Measurements from ENCODE around the gene NOL4L. TPM values are rescaled to one million over a fixed set of nuclear protein-coding genes. Genes with fewer than 3 reads are reported as not detected.

The NOL4L gene
- total RNA-seq, 2 experiments from 2014 or later = 53.1 to 55.6 TPM

- H3K27ac Mint-ChIP-seq = peak overlapping the region; percentile 99
- H3K36me3 Mint-ChIP-seq (ENCODE audit: low read depth) = peaks cover 32% of the 10 kb centered on the region
- Histone ChIP-seq H3K36me3 (ENCODE audit: insufficient read depth, low read length) (peaks cover 31% of the 10 kb centered on the region), H3K4me3 (ENCODE audit: low read length) (no peak overlapping the region), H3K27me3 (ENCODE audit: control insufficient read depth in 1 of 2, insufficient read depth in 2 of 2, low read length in 2 of 2) (no peaks in the 10 kb centered on the region), H3K4me1 (ENCODE audit: insufficient read depth, low read length) (peaks cover 90% of the 10 kb centered on the region), H3K27ac (ENCODE audit: low read depth in 1 of 2, low read length in 2 of 2) (peak overlapping the region; percentile 72 to 74), H3K9me3 (ENCODE audit: control insufficient read depth in 1 of 2, insufficient read depth in 1 of 2, low read length in 2 of 2) (no peaks in the 10 kb centered on the region)
- POLR2A ChIA-PET = interaction anchor here (0.8 to 9.6 kb wide), 6 partner anchors 10 to 53 kb away, joined by 3 to 314 read pairs (median 4); no protein-coding TSS in a partner anchor
- no peak for TF ChIP-seq CTCF (IDR thresholded peaks at IDR 0.05)
- ATAC-seq (ENCODE audit: poor library complexity) (no peak), DNase-seq (peak in 2 of 14 experiments; percentile 33 to 40)
- H3K4me1 Mint-ChIP-seq (ENCODE audit: low read depth) = peaks cover 88% of the 10 kb centered on the region
- no peaks in the 10 kb centered on the region for H3K27me3 Mint-ChIP-seq
- peak overlapping the region; percentile 68 for H3K4me3 Mint-ChIP-seq
- intact Hi-C loops (cut with DNase I, micrococcal nuclease) = loop anchor here in 1 of 2 experiments (10.0 kb wide), 1 partner anchor 247 kb away; no protein-coding TSS in a partner anchor
- no peaks in the 10 kb centered on the region for H3K9me3 Mint-ChIP-seq
- CTCF ChIA-PET = interaction anchor here (1.1 to 3.1 kb wide), 4 partner anchors 9 to 125 kb away, joined by 3 to 14 read pairs (median 3); no protein-coding TSS in a partner anchor
These were observed 57.6 kb downstream of the NOL4L start for GRCh38 chr20:32527447-32528055.

DNA sequence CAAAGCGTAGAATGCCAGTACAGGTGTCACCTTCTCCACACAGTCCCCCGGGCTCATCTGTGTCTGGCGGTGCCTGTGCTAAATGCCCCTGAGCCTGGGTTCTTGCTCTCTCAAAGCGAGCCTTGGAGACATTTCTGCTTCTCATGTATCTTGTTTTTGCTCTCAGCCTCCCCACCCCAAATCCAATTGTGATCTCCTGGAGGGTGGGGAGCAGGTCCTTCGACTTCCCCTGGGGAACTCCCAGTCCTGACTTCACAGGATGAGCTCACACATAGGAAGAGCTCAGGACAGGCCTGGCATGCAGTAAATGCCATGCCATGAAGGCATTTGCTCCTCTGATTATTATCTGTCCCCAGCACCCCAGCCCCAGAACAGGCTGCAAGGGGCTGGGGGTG lies 58.1 kb downstream of the NOL4L start:
- Mint-ChIP-seq H3K27me3 (no peaks in the 10 kb centered on the region), H3K4me3 (peak overlapping the region; percentile 68), H3K9me3 (no peaks in the 10 kb centered on the region), H3K27ac (peak overlapping the region; percentile 99), H3K4me1 (ENCODE audit: low read depth) (peaks cover 88% of the 10 kb centered on the region), H3K36me3 (ENCODE audit: low read depth) (peaks cover 37% of the 10 kb centered on the region)
- ATAC-seq (ENCODE audit: poor library complexity) (no peak), DNase-seq (peak in 2 of 14 experiments; percentile 40 to 48)
- Histone ChIP-seq H3K4me1 (ENCODE audit: insufficient read depth, low read length) (peaks cover 90% of the 10 kb centered on the region), H3K27ac (ENCODE audit: low read depth in 1 of 2, low read length in 2 of 2) (peak overlapping the region; percentile 72 to 74), H3K4me3 (ENCODE audit: low read length) (no peak overlapping the region), H3K9me3 (ENCODE audit: control insufficient read depth in 1 of 2, insufficient read depth in 1 of 2, low read length in 2 of 2) (no peaks in the 10 kb centered on the region), H3K36me3 (ENCODE audit: insufficient read depth, low read length) (peaks cover 33% of the 10 kb centered on the region), H3K27me3 (ENCODE audit: control insufficient read depth in 1 of 2, insufficient read depth in 2 of 2, low read length in 2 of 2) (no peaks in the 10 kb centered on the region)
- intact Hi-C loops (cut with DNase I, micrococcal nuclease) = loop anchor here in 1 of 2 experiments (10.0 kb wide), 1 partner anchor 248 kb away; no protein-coding TSS in a partner anchor
- no peak for TF ChIP-seq CTCF (IDR thresholded peaks at IDR 0.05)
- CTCF ChIA-PET = interaction anchor here (1.3 kb wide), 1 partner anchor 13 kb away, joined by 3 read pairs; no protein-coding TSS in a partner anchor
- POLR2A ChIA-PET = interaction anchor here (1.0 to 9.6 kb wide), 3 partner anchors 11 to 43 kb away, joined by 3 to 314 read pairs (median 4); no protein-coding TSS in a partner anchor

- Mint-ChIP-seq H3K9me3 (no peaks in the 10 kb centered on the region), H3K4me3 (no peak overlapping the region), H3K4me1 (ENCODE audit: low read depth) (peaks cover 88% of the 10 kb centered on the region), H3K27ac (peak overlapping the region; percentile 99), H3K27me3 (no peaks in the 10 kb centered on the region), H3K36me3 (ENCODE audit: low read depth) (peaks cover 42% of the 10 kb centered on the region)
- DNase-seq = peak in 2 of 14 experiments; percentile 23 to 25
- ChIA-PET CTCF (interaction anchor here (1.3 kb wide), 1 partner anchor 13 kb away, joined by 3 read pairs; no protein-coding TSS in a partner anchor), POLR2A (interaction anchor here (0.7 to 9.6 kb wide), 3 partner anchors 11 to 126 kb away, joined by 3 to 314 read pairs (median 4); no protein-coding TSS in a partner anchor)
- H3K4me3 ChIP-seq (ENCODE audit: low read length) = no peak overlapping the region
- no peak for TF ChIP-seq CTCF (IDR thresholded peaks at IDR 0.05)
- ATAC-seq (ENCODE audit: poor library complexity) = no peak
- H3K27me3 ChIP-seq (ENCODE audit: control insufficient read depth in 1 of 2, insufficient read depth in 2 of 2, low read length in 2 of 2) = no peaks in the 10 kb centered on the region
- intact Hi-C loops (cut with DNase I, micrococcal nuclease) = loop anchor here in 1 of 2 experiments (10.0 kb wide), 1 partner anchor 248 kb away; no protein-coding TSS in a partner anchor
- H3K4me1 ChIP-seq (ENCODE audit: insufficient read depth, low read length) = peaks cover 90% of the 10 kb centered on the region
- peak overlapping the region; percentile 72 to 74 for H3K27ac ChIP-seq (ENCODE audit: low read depth in 1 of 2, low read length in 2 of 2)
- H3K36me3 ChIP-seq (ENCODE audit: insufficient read depth, low read length) = peaks cover 33% of the 10 kb centered on the region
- H3K9me3 ChIP-seq (ENCODE audit: control insufficient read depth in 1 of 2, insufficient read depth in 1 of 2, low read length in 2 of 2) = no peaks in the 10 kb centered on the region
These were observed 58.6 kb downstream of the NOL4L start for GRCh38 chr20:32526541-32526940.
